GM19463 (cell line): ENCODE results near the gene LMO1.

Experiments
- ATAC-seq: cut with Tn5 transposase; IDR thresholded peaks from one replicate; pipeline ENCODE4 v1.9.1; 2021; ENCODE audit warnings: mild to moderate bottlenecking, moderate library complexity; ENCODE audit not compliant: unreplicated experiment

Gene LMO1

GRCh38 chr11:8250434-8250833 is 13.2 kb downstream of the LMO1 start:
- ATAC-seq, result no peak

- no peak for ATAC-seq
Measured at GRCh38 chr11:8249482-8249881, 14.2 kb downstream of the LMO1 start.

GRCh38 chr11:8248786-8249185 is 14.9 kb downstream of the LMO1 start:
- no peak for ATAC-seq

- no peak for ATAC-seq
Measured at GRCh38 chr11:8247312-8247711, 16.4 kb downstream of the LMO1 start.

- no peak for ATAC-seq
Measured at GRCh38 chr11:8243458-8243857, 20.2 kb downstream of the LMO1 start.

- no peak for ATAC-seq
Measured at GRCh38 chr11:8242499-8243280, 21.0 kb downstream of the LMO1 start.

- ATAC-seq, result no peak
Measured at GRCh38 chr11:8242118-8242475, 21.6 kb downstream of the LMO1 start.

- ATAC-seq, result no peak
Measured at GRCh38 chr11:8241373-8242117, 22.1 kb downstream of the LMO1 start.

GRCh38 chr11:8239536-8240228 is 24.0 kb downstream of the LMO1 start:
- no peak for ATAC-seq

GRCh38 chr11:8239040-8239439 is 24.6 kb downstream of the LMO1 start:
- no peak for ATAC-seq

- ATAC-seq, result no peak
Measured at GRCh38 chr11:8237453-8237852, 26.2 kb downstream of the LMO1 start.

GRCh38 chr11:8235925-8236324 is 27.8 kb downstream of the LMO1 start:
- no peak for ATAC-seq

- ATAC-seq, result no peak
Measured at GRCh38 chr11:8234910-8235309, 28.8 kb downstream of the LMO1 start.

GRCh38 chr11:8234425-8234821 is 29.3 kb downstream of the LMO1 start:
- ATAC-seq, result no peak

- no peak for ATAC-seq
Measured at GRCh38 chr11:8233691-8234424, 29.8 kb downstream of the LMO1 start.

- no peak for ATAC-seq
Measured at GRCh38 chr11:8232849-8233606, 30.6 kb downstream of the LMO1 start.

GRCh38 chr11:8232414-8232813 is 31.3 kb downstream of the LMO1 start:
- ATAC-seq, result no peak

GRCh38 chr11:8231979-8232378 is 31.7 kb downstream of the LMO1 start:
- no peak for ATAC-seq

GRCh38 chr11:8230921-8231847 is 32.5 kb downstream of the LMO1 start:
- no peak for ATAC-seq
